ENCODE data around the gene KIAA2012. TPM values are rescaled to one million over a fixed set of nuclear protein-coding genes. Genes with fewer than 3 reads are reported as not detected.

KIAA2012 gene
- total and polyA plus RNA-seq, 2 of the 8 experiments (the other 6 are each of a cell fraction or from before 2014, with no cell fraction given), result not detected

DNA sequence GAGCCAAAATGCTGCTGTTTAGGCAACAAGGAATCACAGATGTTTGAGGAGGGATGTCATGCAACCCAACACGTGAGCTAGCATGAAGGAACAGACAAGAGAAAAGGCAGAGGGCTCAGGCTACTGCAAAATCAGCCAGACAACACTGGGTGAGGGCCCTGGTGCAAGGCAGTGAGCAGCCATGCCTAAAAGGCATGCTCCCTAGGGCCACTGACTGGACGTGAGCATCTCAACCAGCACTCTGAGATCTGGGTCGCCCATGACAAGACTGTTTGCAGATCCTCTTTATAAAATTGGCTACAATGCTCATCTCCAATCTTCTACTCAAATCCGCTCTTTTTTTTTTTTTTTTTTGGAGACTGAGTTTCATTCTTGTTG lies 49.1 kb downstream of the KIAA2012 start:
- no peaks in the 10 kb centered on the region for H3K36me3 ChIP-seq (ENCODE audit: control insufficient read depth in 2 of 4, insufficient read depth in 4 of 4, low read length in 3 of 4)
- H2BK5ac ChIP-seq (ENCODE audit: low read depth, low read length), result no peak overlapping the region
- H3K4me2 ChIP-seq (ENCODE audit: insufficient read depth in 1 of 2, low read depth in 2 of 2, low read length in 2 of 2), result no peak overlapping the region
- no peak for TF ChIP-seq TAF7 (optimal IDR thresholded peaks at IDR 0.05; ENCODE audit: borderline replicate concordance, low read depth, low read length)
- TF ChIP-seq, protein P1, sequence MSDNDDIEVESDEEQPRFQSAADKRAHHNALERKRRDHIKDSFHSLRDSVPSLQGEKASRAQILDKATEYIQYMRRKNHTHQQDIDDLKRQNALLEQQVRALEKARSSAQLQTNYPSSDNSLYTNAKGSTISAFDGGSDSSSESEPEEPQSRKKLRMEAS (IDR thresholded peaks at IDR 0.05), result no peak
- CTCF ChIA-PET (ENCODE audit: partially characterized antibody), result interaction anchor here (1.4 to 1.8 kb wide), 3 partner anchors 7 to 62 kb away, joined by 3 to 5 read pairs (median 4); no protein-coding TSS in a partner anchor
- H2BK120ac ChIP-seq (replicated peaks; ENCODE audit: low read depth, low read length), result no peak overlapping the region
- H3K14ac ChIP-seq (ENCODE audit: insufficient read length), result no peak overlapping the region
- no peaks in the 10 kb centered on the region for H4K20me1 ChIP-seq (replicated peaks in 1 of 2; ENCODE audit: control insufficient read depth in 1 of 2, insufficient read depth in 2 of 2, low read length in 2 of 2)
- H3K23me2 ChIP-seq (ENCODE audit: low read depth, low read length), result no peaks in the 10 kb centered on the region
- no peak overlapping the region for H3K56ac ChIP-seq (replicated peaks; ENCODE audit: insufficient read length, low read depth, low read length)
- H3K27me3 ChIP-seq (replicated peaks in 1 of 4; ENCODE audit: control insufficient read depth in 3 of 4, extremely low read depth in 1 of 4, insufficient read depth in 3 of 4, low read length in 3 of 4), result no peaks in the 10 kb centered on the region
- H2BK20ac ChIP-seq (ENCODE audit: low read length), result no peak overlapping the region
- no peak overlapping the region for H3K27ac ChIP-seq (ENCODE audit: low read depth, low read length)
- H3K9ac ChIP-seq (replicated peaks in 1 of 4; ENCODE audit: extremely low read depth in 1 of 4, low read depth in 3 of 4, low read length in 3 of 4), result no peak overlapping the region
- FAIRE-seq (no peak), DNase-seq (ENCODE audit: low read depth in 1 of 2, low spot score in 2 of 2) (no peak)
- H2BK12ac ChIP-seq (ENCODE audit: low read depth, low read length), result no peak overlapping the region
- H3K18ac ChIP-seq (ENCODE audit: extremely low read depth, low read length), result no peak overlapping the region
- H2AK5ac ChIP-seq (ENCODE audit: low read depth, low read length), result no peak overlapping the region
- H4K91ac ChIP-seq (replicated peaks; ENCODE audit: insufficient read length, low read length), result no peak overlapping the region
- H4K5ac ChIP-seq (ENCODE audit: insufficient read length, low read depth, low read length), result no peak overlapping the region
- H2BK15ac ChIP-seq (ENCODE audit: low read length), result no peak overlapping the region
- H4K8ac ChIP-seq (ENCODE audit: extremely low read depth, insufficient read depth, low read length), result no peak overlapping the region
- no peaks in the 10 kb centered on the region for H3K79me1 ChIP-seq (ENCODE audit: low read depth, low read length)
- peaks cover 0 to 5% (median 0%) of the 10 kb centered on the region in 4 experiments; a peak in 1 of 7 replicates for H3K4me1 ChIP-seq (replicated peaks in 1 of 4; ENCODE audit: control insufficient read depth in 3 of 4, insufficient read depth in 4 of 4, low read length in 3 of 4)
- 94% methylated on average over 3 of the region's 4 CpGs; no CpG with 5 or more reads in 1 of the 2 experiments for WGBS, 2 experiments (ENCODE audit: extremely low coverage in 1 of 2, insufficient coverage in 1 of 2, insufficient read length in 1 of 2, insufficient replicate concordance in 2 of 2, low coverage in 1 of 2, low lambda C conversion rate in 2 of 2, missing lambda C conversion rate in 1 of 2)
- H3K4me3 ChIP-seq (ENCODE audit: extremely low read depth in 1 of 4, insufficient read depth in 2 of 4, low read depth in 3 of 4, low read length in 4 of 4), result no peak overlapping the region
- H3K9me3 ChIP-seq (ENCODE audit: insufficient read depth in 2 of 2, low read depth in 1 of 2, low read length in 1 of 2), result no peaks in the 10 kb centered on the region
- H3K4ac ChIP-seq (replicated peaks; ENCODE audit: insufficient read length, low read depth, low read length), result no peak overlapping the region
- H3K23ac ChIP-seq (ENCODE audit: insufficient read length), result no peak overlapping the region
- no peaks in the 10 kb centered on the region for H3K79me2 ChIP-seq (ENCODE audit: control insufficient read depth in 1 of 2, insufficient read depth in 2 of 2, low read length in 2 of 2)
- no peak overlapping the region for H2AFZ ChIP-seq (ENCODE audit: low read length)
- POLR2A ChIA-PET (ENCODE audit: partially characterized antibody), result interaction anchor here (1.1 kb wide), 1 partner anchor 12 kb away, joined by 3 read pairs; no protein-coding TSS in a partner anchor

Data from H1 (cell line).